Sigmoid colon (tissue), 7 donors: ENCODE results near the gene LILRA6. TPM values are rescaled to one million over a fixed set of nuclear protein-coding genes. Genes with fewer than 3 reads are reported as not detected.
"Not testable (repeated sequence)": the region's sequence is repeated elsewhere in the genome, so short reads cannot be mapped to it uniquely, and the experiment has no call there.

Experiments
- DNase-seq: peaks from one replicate; pipeline ENCODE4 v3.0.0-alpha.2; 2019
- H3K27ac ChIP-seq, 4 donors: fragments of 200-600 bp; sonication (generic); one replicate each; pipeline ENCODE4 v1.5.1; 2016 to 2019; ENCODE audit warnings: mild to moderate bottlenecking in 1 of 4
- H3K27me3 ChIP-seq, 3 donors: fragments of 200-600 bp; sonication (generic); one replicate each; pipeline ENCODE4 v1.5.1; 2019; ENCODE audit warnings: mild to moderate bottlenecking in 1 of 3
- H3K36me3 ChIP-seq, 4 donors: fragments of 200-600 bp; sonication (generic); one replicate each; pipeline ENCODE4 v1.5.1; 2016 to 2019
- H3K4me1 ChIP-seq, 4 donors: fragments of 200-600 bp; sonication (generic); one replicate each; pipeline ENCODE4 v1.5.1; 2017 to 2019
- H3K4me3 ChIP-seq, 4 donors: fragments of 200-600 bp; sonication (generic); one replicate each; pipeline ENCODE4 v1.5.1; 2017 to 2019; ENCODE audit warnings: mild to moderate bottlenecking in 2 of 4, moderate library complexity in 1 of 4
- H3K9me3 ChIP-seq, 4 donors: fragments of 200-600 bp in 3 of 4; sonication (generic) in 3 of 4; one replicate each; pipeline versions ENCODE4 v1.5.1 to v1.6.1; 2013 to 2019
- EP300 ChIP-seq, 4 donors: sonication (generic); formaldehyde crosslinking; IDR thresholded peaks; one replicate each; pipeline ENCODE4 v1.6.1; 2017; ENCODE audit warnings: antibody characterized with exemption in 4 of 4
- POLR2A ChIP-seq, 2 donors: fragments of 450-650 bp; IDR thresholded peaks; one replicate each; pipeline ENCODE4 v1.6.1; 2016; ENCODE audit warnings: antibody characterized with exemption in 2 of 2, mild to moderate bottlenecking in 2 of 2, moderate library complexity in 2 of 2
- POLR2AphosphoS5 ChIP-seq, 4 donors: sonication (generic); formaldehyde crosslinking; IDR thresholded peaks; one replicate each; pipeline ENCODE4 v1.6.1; 2017; ENCODE audit warnings: antibody characterized with exemption in 4 of 4
- WGBS, 2 donors: extraction: QIAGEN DNeasy Blood & Tissue Kit; methylation state at CpG; one replicate each; pipeline ENCODE4 v1.1.7; 2013; 5-methylcytosine and 5-hydroxymethylcytosine counted together
- intact Hi-C: fragments of 100-400 bp; cut with DNase I; formaldehyde crosslinking; loops from one replicate; pipeline ENCODE4 v1.15.1; 2023
- polyA plus RNA-seq, 3 donors: library from polyadenylated mRNA; stranded (reverse); fragments of 200-250 nt; gene quantifications; one replicate each; pipeline ENCODE4 v1.2.3, GENCODE V29; 2013
- total RNA-seq, 4 donors: library from RNA; depleted of rRNA; stranded (reverse); fragments of >200 nt; gene quantifications; one replicate each; pipeline ENCODE4 v1.1.0, GENCODE V29; 2016
- TF ChIP-seq, protein P1 (sequence below), 4 experiments: fragments of 450-650 bp in 3 of 4; fragments of 200-600 bp in 1 of 4; IDR thresholded peaks; one replicate each; pipeline ENCODE4 v1.5.1; 2016 to 2019; ENCODE audit warnings: antibody characterized with exemption in 4 of 4, mild to moderate bottlenecking in 3 of 4, moderate library complexity in 2 of 4
- donor health status: healthy with polysubstance abuse.
- donor health status: Bipolar disorder and iron deficiency.
- donor health status: healthy.

LILRA6 gene
- total and polyA plus RNA-seq, 7 donors, result 1.2 to 3.2 (median 2.2) TPM

- H3K4me1 ChIP-seq, H3K36me3 ChIP-seq, H3K9me3 ChIP-seq: not testable (repeated sequence)
- peaks cover 0 to 22% (median 6%) of the 10 kb centered on the region in 3 donors for H3K27me3 ChIP-seq
- H3K27ac ChIP-seq, result peak within 1 kb of the TSS in 1 of 4 donors; percentile 28
- 43 to 59% methylated on average over 16 of the region's 16 CpGs for WGBS, 2 donors
- peak; percentile 68 for DNase-seq
- H3K4me3 ChIP-seq, result peak within 1 kb of the TSS in 1 of 4 donors; percentile 16
- intact Hi-C loops, result loop anchor here (2.0 kb wide), 1 partner anchor 24 kb away; no protein-coding TSS in a partner anchor
- peak in 1 of 4 donors; percentile 20 for TF ChIP-seq POLR2AphosphoS5 (IDR thresholded peaks at IDR 0.05)
Measured at GRCh38 chr19:54222474-54223276, 19.9 kb downstream of the LILRA6 start, which contains the start of gene LILRB3. TSS of gene LILRB3 (minus strand) at chr19:54223007. CDS start at chr19:54222976, 31 bp downstream.

DNA sequence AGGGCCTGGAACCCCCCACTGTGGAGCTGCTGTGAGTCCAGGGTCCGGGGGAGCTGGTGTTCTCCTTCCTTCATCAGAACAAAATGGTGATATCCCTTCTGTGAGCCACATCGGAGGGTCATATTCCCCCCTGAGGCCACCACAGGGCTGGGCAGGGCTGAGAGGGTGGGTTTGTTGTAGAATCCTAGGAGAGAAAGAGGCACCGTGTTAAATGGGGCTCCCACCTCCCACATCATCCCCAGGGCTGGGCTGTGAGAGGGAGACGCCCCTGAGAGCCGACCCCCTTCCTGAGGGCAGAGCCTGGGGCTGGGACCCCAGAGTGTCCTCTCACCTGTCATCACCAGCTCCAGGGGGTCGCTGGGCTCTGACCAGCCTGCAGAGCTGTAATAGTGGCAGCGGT lies 20.6 kb downstream of the LILRA6 start:
- H3K4me3 ChIP-seq, result not testable (repeated sequence)
- intact Hi-C loops, result loop anchor here (2.0 kb wide), 1 partner anchor 25 kb away; no protein-coding TSS in a partner anchor
- WGBS, 2 donors, result 83 to 95% methylated on average over 7 of the region's 7 CpGs

GRCh38 chr19:54219702-54220101 lies 22.9 kb downstream of the LILRA6 start:
- DNase-seq, H3K9me3 ChIP-seq, H3K36me3 ChIP-seq, H3K4me3 ChIP-seq, H3K4me1 ChIP-seq, H3K27ac ChIP-seq, intact Hi-C loops: not testable (repeated sequence)
- peaks cover 0 to 22% (median 6%) of the 10 kb centered on the region in 3 donors for H3K27me3 ChIP-seq
- 72 to 83% methylated on average over 2 to 5 of the region's 5 CpGs for WGBS, 2 donors

More for the DNA sequence above, 20.6 kb downstream of the LILRA6 start:
- peaks cover 0 to 22% (median 6%) of the 10 kb centered on the region in 3 donors for H3K27me3 ChIP-seq
- peak; percentile 45 for DNase-seq
- H3K4me1 ChIP-seq, H3K9me3 ChIP-seq, H3K36me3 ChIP-seq, H3K27ac ChIP-seq: not testable (repeated sequence)

DNA sequence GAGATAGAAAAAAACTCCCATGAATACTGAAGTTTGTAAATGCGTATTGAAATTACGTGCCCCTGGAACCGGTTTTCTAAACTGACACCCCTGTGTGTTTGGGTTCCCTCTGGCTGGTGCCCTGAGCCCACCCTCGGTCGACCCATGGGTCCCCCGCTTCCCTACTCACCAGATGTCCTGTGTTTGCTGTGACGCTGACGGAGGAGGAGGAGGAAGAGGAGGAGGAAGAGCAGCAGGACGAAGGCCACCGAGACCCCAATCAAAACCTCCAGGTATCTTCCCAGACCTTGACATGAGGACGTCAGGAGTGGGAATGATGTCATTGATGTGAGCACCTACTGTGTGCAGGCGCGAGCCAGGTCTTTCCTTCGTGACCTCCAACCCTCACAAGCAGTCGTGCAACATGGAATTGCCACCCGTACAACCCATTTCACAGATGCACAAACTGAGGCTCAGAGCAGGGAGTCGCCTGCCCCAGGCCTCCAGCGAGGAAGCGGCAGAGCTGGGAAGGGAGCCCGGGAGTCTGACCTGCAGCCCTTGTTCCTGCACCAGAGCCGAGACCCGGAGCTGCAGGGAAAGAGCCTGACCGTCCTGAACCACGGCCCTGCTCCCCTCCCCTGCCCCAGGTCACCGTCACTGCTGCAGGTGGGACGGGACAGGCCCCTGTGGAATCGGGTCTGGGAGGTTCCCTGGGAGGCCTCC lies 23.5 kb downstream of the LILRA6 start:
- Histone ChIP-seq H3K27ac (no peak overlapping the region), H3K9me3 (no peaks in the 10 kb centered on the region), H3K27me3 (peaks cover 0 to 22% (median 6%) of the 10 kb centered on the region in 3 donors), H3K36me3 (no peaks in the 10 kb centered on the region), H3K4me1 (no peaks in the 10 kb centered on the region), H3K4me3 (no peak overlapping the region)
- intact Hi-C loops, result no loop called here
- peak; percentile 60 for DNase-seq
- WGBS, 2 donors, result 90% methylated on average over 27 of the region's 27 CpGs
- no peak for TF ChIP-seq EP300 (IDR thresholded peaks at IDR 0.05)

- intact Hi-C loops, result no loop called here
- WGBS, 2 donors, result 87 to 90% methylated on average over 8 of the region's 8 CpGs
- DNase-seq, result peak; percentile 61
Measured at GRCh38 chr19:54218259-54218658, 24.3 kb downstream of the LILRA6 start.

DNA sequence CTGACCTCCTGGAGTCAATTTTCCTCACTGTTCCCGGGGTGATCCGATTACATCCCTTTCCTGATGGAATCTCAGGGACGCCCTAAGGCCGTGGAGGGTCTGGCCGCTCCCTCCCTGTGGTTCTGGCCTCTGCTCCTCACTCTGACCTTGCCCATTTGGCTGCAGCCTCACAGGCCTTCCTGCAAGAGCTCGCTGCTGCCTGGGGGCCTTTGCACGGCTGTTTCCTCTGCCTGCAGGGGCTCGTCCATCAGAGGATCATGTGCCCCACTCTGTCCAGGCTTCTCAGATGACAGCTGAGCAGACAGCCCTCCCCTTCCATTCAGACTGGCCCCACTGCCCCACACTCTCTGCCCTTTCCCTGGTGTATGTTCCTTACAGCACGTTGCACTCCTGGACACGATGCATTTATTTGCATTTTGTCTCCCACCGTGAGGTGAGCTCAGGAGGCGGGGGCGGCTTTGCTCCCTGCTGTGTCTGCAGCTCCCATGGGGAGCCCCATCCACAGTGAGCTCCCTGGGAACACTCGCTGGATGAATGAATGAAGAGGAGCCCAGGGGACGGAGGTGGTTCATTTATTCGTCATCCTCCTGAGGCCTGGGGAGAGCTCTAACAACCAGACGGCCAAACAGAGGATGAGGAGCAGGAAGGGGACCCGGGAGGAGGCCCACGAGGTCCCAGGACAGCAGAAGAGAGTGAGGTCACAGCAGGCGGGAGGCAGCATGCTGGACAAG lies 24.9 kb downstream of the LILRA6 start:
- H3K9me3 ChIP-seq, H3K27ac ChIP-seq, H3K4me1 ChIP-seq, H3K4me3 ChIP-seq, H3K36me3 ChIP-seq, H3K27me3 ChIP-seq, intact Hi-C loops: not testable (repeated sequence)
- WGBS, 2 donors, result 71 to 83% methylated on average over 17 of the region's 20 CpGs
- peak; percentile 13 for DNase-seq

More at GRCh38 chr19:54218259-54218658, 24.3 kb downstream of the LILRA6 start:
- Histone ChIP-seq H3K27ac (no peak overlapping the region), H3K27me3 (peaks cover 0 to 14% (median 6%) of the 10 kb centered on the region in 3 donors), H3K36me3 (no peaks in the 10 kb centered on the region), H3K4me1 (no peaks in the 10 kb centered on the region), H3K4me3 (no peak overlapping the region), H3K9me3 (no peaks in the 10 kb centered on the region)
- TF ChIP-seq, protein P1, sequence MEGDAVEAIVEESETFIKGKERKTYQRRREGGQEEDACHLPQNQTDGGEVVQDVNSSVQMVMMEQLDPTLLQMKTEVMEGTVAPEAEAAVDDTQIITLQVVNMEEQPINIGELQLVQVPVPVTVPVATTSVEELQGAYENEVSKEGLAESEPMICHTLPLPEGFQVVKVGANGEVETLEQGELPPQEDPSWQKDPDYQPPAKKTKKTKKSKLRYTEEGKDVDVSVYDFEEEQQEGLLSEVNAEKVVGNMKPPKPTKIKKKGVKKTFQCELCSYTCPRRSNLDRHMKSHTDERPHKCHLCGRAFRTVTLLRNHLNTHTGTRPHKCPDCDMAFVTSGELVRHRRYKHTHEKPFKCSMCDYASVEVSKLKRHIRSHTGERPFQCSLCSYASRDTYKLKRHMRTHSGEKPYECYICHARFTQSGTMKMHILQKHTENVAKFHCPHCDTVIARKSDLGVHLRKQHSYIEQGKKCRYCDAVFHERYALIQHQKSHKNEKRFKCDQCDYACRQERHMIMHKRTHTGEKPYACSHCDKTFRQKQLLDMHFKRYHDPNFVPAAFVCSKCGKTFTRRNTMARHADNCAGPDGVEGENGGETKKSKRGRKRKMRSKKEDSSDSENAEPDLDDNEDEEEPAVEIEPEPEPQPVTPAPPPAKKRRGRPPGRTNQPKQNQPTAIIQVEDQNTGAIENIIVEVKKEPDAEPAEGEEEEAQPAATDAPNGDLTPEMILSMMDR (IDR thresholded peaks at IDR 0.05), result no peak
- TF ChIP-seq POLR2AphosphoS5 (IDR thresholded peaks at IDR 0.05) (no peak), EP300 (IDR thresholded peaks at IDR 0.05) (no peak), POLR2A (IDR thresholded peaks at IDR 0.05) (no peak)

DNA sequence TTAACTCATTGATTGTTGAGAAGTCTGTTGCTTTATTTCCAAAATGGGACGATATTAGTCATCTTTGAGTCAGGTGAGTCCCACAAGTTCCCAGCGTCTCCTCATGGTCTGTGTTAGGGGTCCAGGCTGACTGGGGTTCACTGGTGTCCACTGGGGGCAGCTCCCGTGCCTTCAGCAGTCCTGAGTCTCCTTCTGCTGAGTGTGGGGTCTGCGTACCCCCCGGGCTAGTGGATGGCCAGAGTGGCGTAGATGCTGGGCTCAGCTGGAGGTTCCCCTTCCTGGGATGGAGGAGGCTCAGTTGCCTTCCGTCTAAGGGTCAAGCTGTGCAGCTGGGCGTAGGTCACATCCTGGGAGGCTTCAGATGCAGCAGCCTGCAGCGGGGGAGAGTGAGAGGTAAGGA lies 25.7 kb downstream of the LILRA6 start:
- H3K36me3 ChIP-seq, result no peaks in the 10 kb centered on the region
- no peak for TF ChIP-seq POLR2AphosphoS5 (IDR thresholded peaks at IDR 0.05)
- TF ChIP-seq, protein P1 (IDR thresholded peaks at IDR 0.05), result no peak
- TF ChIP-seq EP300 (IDR thresholded peaks at IDR 0.05), result no peak
- TF ChIP-seq POLR2A (IDR thresholded peaks at IDR 0.05), result no peak
- DNase-seq, result no peak
- H3K27me3 ChIP-seq, result peaks cover 0 to 1% (median 0%) of the 10 kb centered on the region in 3 donors
- no peaks in the 10 kb centered on the region for H3K4me1 ChIP-seq
- H3K9me3 ChIP-seq, result no peaks in the 10 kb centered on the region
- intact Hi-C loops, result no loop called here
- H3K4me3 ChIP-seq, result no peak overlapping the region
- no peak overlapping the region for H3K27ac ChIP-seq
- WGBS, 2 donors, result 84 to 93% methylated on average over 9 of the region's 9 CpGs

DNA sequence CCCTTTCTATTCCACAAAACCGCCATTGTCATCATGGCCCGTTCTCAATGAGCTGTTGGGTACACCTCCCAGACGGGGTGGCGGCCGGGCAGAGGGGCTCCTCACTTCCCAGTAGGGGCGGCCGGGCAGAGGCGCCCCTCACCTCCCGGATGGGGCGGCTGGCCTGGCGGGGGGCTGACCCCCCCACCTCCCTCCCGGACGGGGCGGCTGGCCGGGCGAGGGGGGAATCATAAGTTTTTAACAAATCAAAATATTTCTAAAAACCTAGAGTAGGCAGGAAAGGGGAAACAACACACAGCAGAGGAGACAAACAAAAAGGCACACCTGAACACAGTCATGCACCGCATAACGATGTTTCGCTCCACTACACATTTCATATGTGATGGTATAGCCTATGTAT lies 27.9 kb downstream of the LILRA6 start:
- intact Hi-C loops, H3K9me3 ChIP-seq: not testable (repeated sequence)
- 93 to 97% methylated on average over 16 of the region's 19 CpGs for WGBS, 2 donors

DNA sequence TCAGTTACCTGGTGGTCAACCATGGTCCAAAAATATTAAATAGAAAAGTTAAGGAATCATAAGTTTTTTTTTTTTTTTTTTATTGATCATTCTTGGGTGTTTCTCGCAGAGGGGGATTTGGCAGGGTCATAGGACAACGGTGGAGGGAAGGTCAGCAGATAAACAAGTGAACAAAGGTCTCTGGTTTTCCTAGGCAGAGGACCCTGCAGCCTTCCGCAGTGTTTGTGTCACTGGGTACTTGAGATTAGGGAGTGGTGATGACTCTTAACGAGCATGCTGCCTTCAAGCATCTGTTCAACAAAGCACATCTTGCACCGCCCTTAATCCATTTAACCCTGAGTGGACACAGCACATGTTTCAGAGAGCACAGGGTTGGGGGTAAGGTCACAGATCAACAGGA lies 28.4 kb downstream of the LILRA6 start:
- H3K36me3 ChIP-seq, H3K9me3 ChIP-seq, H3K4me3 ChIP-seq, H3K27me3 ChIP-seq, intact Hi-C loops, DNase-seq, H3K27ac ChIP-seq: not testable (repeated sequence)
- H3K4me1 ChIP-seq, result peaks cover 0 to 15% (median 13%) of the 10 kb centered on the region in 4 donors
- WGBS, 2 donors, result 60 to 63% methylated on average over 4 of the region's 5 CpGs

More for the DNA sequence above, 27.9 kb downstream of the LILRA6 start:
- not testable (repeated sequence) for H3K36me3 ChIP-seq, DNase-seq, H3K4me3 ChIP-seq, H3K27ac ChIP-seq, H3K27me3 ChIP-seq, H3K4me1 ChIP-seq
